ENCODE results near the gene NSUN3. TPM values are rescaled to one million over a fixed set of nuclear protein-coding genes. Genes with fewer than 3 reads are reported as not detected.

Gene NSUN3
- total and polyA plus RNA-seq, 2 of the 4 experiments (the other 2 are of a cell fraction), result 4.9 to 6.8 TPM

- no CpG with 5 or more reads among the region's 2 CpGs for WGBS, 2 experiments (ENCODE audit: extremely low coverage in 2 of 2, insufficient read length in 1 of 2)
- H2BK20ac ChIP-seq (ENCODE audit: low read depth, low read length), result no peak overlapping the region
- no peak overlapping the region for H3K9ac ChIP-seq (ENCODE audit: low read depth, low read length)
- peaks cover 3% of the 10 kb centered on the region; the same call in 1 of the 2 replicates for H3K36me3 ChIP-seq (ENCODE audit: control insufficient read depth, insufficient read depth, low read length)
- H3K4me2 ChIP-seq (ENCODE audit: low read depth, low read length), result no peak overlapping the region
- H3K27ac ChIP-seq (ENCODE audit: insufficient read depth, low read length), result no peak overlapping the region
- in situ Hi-C loops (cut with MboI; ENCODE audit: low sequenced_read_pairs) (no loop called here), intact Hi-C loops (cut with micrococcal nuclease) (no loop called here), dilution Hi-C loops (cut with HindIII; ENCODE audit: low sequenced_read_pairs, unreplicated experiment) (no loop called here)
- H4K5ac ChIP-seq (ENCODE audit: low read depth, low read length), result no peak overlapping the region
- H2AK9ac ChIP-seq (replicated peaks; ENCODE audit: low read depth, low read length, poor library complexity), result no peak overlapping the region
- H4K20me1 ChIP-seq (ENCODE audit: insufficient read depth, low read length), result no peaks in the 10 kb centered on the region
- no peak overlapping the region for H3K23ac ChIP-seq (ENCODE audit: low read depth, low read length)
- H3K9me3 ChIP-seq (ENCODE audit: control insufficient read depth, insufficient read depth, low read length), result no peaks in the 10 kb centered on the region
- ChIA-PET CTCF (interaction anchor here (1.4 kb wide), 1 partner anchor 11 kb away, joined by 3 read pairs; no protein-coding TSS in a partner anchor), POLR2A (ENCODE audit: unreplicated experiment) (no interaction called here)
- no peak overlapping the region for H3K4me3 ChIP-seq (ENCODE audit: insufficient read depth, low read depth, low read length)
- no peak overlapping the region for H2BK5ac ChIP-seq (ENCODE audit: low read depth, low read length, poor library complexity, severe bottlenecking)
- no peak overlapping the region for H3K18ac ChIP-seq (ENCODE audit: low read depth, low read length)
- no peaks in the 10 kb centered on the region for H3K4me1 ChIP-seq (ENCODE audit: control insufficient read depth, insufficient read depth, low read length)
- no peak overlapping the region for H3K56ac ChIP-seq (ENCODE audit: extremely low read depth, insufficient read depth, low read length)
- H4K8ac ChIP-seq (ENCODE audit: low read depth in 2 of 2, low read length in 2 of 2), result no peak overlapping the region
- H2AFZ ChIP-seq (replicated peaks; ENCODE audit: low read length, poor library complexity), result no peak overlapping the region
- no peaks in the 10 kb centered on the region for H3K9me1 ChIP-seq (ENCODE audit: insufficient read depth, low read length)
- no peak overlapping the region for H2AK5ac ChIP-seq (ENCODE audit: low read depth, low read length)
- no peak overlapping the region for H3K14ac ChIP-seq (replicated peaks; ENCODE audit: low read depth, low read length)
- TF ChIP-seq RAD21 (IDR thresholded peaks at IDR 0.05; ENCODE audit: low read length), result no peak
- no peak for TF ChIP-seq ELK1 (IDR thresholded peaks at IDR 0.05; ENCODE audit: borderline replicate concordance, low read depth, low read length)
- no peak for TF ChIP-seq CEBPB (IDR thresholded peaks at IDR 0.05; ENCODE audit: low read depth, low read length)
- no peak for TF ChIP-seq MXI1 (IDR thresholded peaks at IDR 0.05; ENCODE audit: borderline replicate concordance, low read depth, low read length)
- TF ChIP-seq BHLHE40 (IDR thresholded peaks at IDR 0.05; ENCODE audit: low read depth, low read length), result no peak
- TF ChIP-seq, protein P1, sequence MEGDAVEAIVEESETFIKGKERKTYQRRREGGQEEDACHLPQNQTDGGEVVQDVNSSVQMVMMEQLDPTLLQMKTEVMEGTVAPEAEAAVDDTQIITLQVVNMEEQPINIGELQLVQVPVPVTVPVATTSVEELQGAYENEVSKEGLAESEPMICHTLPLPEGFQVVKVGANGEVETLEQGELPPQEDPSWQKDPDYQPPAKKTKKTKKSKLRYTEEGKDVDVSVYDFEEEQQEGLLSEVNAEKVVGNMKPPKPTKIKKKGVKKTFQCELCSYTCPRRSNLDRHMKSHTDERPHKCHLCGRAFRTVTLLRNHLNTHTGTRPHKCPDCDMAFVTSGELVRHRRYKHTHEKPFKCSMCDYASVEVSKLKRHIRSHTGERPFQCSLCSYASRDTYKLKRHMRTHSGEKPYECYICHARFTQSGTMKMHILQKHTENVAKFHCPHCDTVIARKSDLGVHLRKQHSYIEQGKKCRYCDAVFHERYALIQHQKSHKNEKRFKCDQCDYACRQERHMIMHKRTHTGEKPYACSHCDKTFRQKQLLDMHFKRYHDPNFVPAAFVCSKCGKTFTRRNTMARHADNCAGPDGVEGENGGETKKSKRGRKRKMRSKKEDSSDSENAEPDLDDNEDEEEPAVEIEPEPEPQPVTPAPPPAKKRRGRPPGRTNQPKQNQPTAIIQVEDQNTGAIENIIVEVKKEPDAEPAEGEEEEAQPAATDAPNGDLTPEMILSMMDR (conservative IDR thresholded peaks at IDR 0.05; ENCODE audit: low read depth, low read length), result no peak
- no peak for TF ChIP-seq MAFK (IDR thresholded peaks at IDR 0.05; ENCODE audit: low read depth, low read length)
- TF ChIP-seq RFX5 (IDR thresholded peaks at IDR 0.05; ENCODE audit: low read depth, low read length), result no peak
- no peak for TF ChIP-seq USF2 (IDR thresholded peaks at IDR 0.05; ENCODE audit: low read depth, low read length)
- TF ChIP-seq FOS (IDR thresholded peaks at IDR 0.05; ENCODE audit: low read depth, low read length), result no peak
- no peak for ATAC-seq (ENCODE audit: low read depth)
- BruUV-seq (replicated peaks), result no TSS peak
- H2BK15ac ChIP-seq (ENCODE audit: low read depth, low read length), result no peak overlapping the region
- H4K91ac ChIP-seq (ENCODE audit: insufficient read depth, low read depth, low read length), result no peak overlapping the region
- no peak overlapping the region for H2BK120ac ChIP-seq (ENCODE audit: low read depth, low read length)
- H3K4ac ChIP-seq (ENCODE audit: low read depth, low read length), result no peak overlapping the region
- no peaks in the 10 kb centered on the region for H3K79me1 ChIP-seq (ENCODE audit: low read depth in 1 of 2, low read length in 2 of 2)
- H3K27me3 ChIP-seq (ENCODE audit: control insufficient read depth, insufficient read depth, low read length), result no peaks in the 10 kb centered on the region
- DNase-seq, result no peak
Observed at GRCh38 chr3:94127115-94127514, 64.3 kb downstream of the NSUN3 start.
